ENCODE results near the gene SOD2.
"Not testable (repeated sequence)": the region's sequence is repeated elsewhere in the genome, so short reads cannot be mapped to it uniquely, and the experiment has no call there.

SOD2 gene

DNA sequence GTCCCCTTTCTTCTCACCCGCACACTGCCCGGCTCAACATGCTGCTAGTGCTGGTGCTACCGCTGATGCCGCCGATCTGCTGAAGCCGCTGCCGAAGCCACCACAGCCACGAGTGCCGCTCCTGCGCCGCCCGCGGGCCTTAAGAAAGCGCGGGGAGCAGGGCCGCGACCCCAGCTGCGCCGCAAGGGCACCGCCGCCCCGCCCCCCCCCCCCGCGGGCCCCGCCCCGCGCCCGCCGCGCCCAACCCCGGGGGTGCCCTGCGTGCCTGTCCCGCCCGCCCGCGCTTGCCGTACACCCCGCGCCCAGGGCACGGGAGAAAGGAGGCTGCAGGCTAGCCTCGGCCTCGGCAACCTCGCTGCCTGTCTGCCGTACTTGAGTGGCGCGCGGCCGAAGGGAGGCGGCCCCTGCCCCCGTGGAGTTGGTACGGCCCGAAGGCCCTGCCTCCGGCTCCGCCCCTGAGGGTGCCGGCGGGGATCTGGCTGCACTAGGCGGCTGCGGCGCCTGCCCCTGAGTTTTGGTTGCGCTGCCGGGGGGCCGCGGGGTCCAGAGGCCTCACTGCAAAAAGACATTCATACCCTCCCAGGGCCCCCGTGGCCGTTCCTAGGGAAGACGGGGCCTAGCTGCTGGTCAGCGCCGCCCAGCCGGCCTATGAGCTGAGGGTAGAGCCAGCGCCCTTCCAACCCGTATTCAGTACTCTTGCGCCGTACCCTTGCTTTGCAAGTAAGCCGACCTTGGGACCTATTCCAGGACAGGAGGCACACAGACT, at the start of gene SOD2:
Gene SOD2 (minus strand): TSS at position 114 of the 766 bp plus-strand sequence. CDS start 74 bp downstream, at position 40.
- Histone ChIP-seq H3K4me3 (peak within 1 kb of the TSS; percentile 75 to 96 (median 88)), H3K27ac (peak within 1 kb of the TSS; percentile 88 to 100 (median 97))

DNA sequence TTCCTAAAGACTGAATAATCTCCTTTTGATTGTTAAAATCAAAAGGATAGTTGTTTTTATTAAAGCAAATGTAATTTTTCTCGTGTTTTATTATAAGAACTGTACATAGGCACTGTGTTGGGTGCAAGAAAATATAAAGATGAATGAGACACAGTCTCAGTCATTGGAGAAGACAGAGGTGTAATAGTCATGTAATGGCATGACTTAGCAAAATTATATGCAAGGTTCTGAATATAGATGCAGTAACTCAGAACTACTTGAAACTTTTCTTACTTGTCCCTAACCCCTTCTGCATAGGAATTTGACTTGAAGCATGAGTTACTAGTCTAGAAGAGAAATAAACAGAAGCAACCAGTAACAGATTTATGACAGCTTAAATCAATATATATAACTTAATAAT, 49.1 kb upstream of the SOD2 start:
- H3K4me3 ChIP-seq = no peak overlapping the region

DNA sequence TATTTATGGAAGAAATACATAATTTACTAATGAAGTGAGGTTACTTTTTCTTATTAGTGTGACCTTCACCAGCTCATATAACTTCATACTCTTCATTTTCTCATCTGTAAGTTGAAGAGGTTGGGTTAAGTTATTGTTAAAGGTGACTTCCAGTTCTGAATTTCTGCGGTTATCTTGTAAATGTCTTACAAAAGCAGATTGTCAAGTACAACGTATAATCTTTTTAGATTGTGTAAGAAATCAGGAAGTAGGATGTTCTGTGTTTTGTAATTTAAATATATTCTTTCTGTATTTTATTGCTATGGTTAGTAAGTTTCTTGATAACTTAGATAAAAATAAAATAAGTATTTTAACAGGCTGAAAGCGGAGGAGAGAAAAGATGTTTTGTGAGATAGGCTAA, 46.3 kb upstream of the SOD2 start:
- no peak overlapping the region for H3K27ac ChIP-seq

More for the DNA sequence above, 49.1 kb upstream of the SOD2 start:
- no peak overlapping the region for H3K27ac ChIP-seq

DNA sequence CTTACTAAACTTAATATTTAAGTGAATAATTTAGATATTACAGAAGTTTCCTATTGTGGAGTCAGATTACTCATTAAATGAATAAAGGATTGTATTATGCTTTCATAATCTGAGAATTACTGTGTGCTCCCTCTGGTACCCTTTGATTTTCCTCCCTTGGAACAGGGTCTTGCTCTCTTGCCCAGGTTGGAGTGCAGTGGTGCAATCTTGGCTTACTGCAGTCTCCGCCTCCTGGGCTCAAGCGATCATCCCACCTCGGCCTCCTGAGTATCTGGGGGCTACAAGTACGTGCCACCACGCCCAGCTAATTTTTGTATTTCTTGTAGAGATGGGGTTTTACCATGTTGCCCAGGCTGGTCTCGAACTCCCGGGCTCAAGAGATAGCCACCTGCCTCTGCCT, 43.9 kb upstream of the SOD2 start:
- H3K27ac ChIP-seq = no peak overlapping the region

More for the DNA sequence above, 46.3 kb upstream of the SOD2 start:
- no peak overlapping the region for H3K4me3 ChIP-seq

DNA sequence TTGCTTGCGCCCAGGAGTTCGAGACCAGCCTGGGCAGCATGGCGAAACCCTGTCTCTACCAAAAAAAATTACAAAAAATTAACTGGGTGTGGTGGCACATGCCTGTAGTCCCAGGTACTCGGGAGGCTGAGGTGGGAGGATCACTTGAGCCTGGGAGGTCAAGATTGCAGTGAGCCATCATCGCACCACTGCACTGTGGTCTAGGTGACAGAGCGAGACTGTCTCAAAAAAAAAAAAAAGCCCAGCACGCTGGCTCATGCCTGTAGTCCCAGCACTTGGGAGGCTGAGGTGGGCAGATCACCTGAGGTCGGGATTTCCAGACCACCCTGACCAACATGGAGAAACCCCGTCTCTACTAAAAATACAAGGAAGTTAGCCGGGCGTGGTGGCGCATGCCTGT, 40.4 kb upstream of the SOD2 start:
- not testable (repeated sequence) for H3K27ac ChIP-seq, H3K4me3 ChIP-seq

More for the DNA sequence above, 43.9 kb upstream of the SOD2 start:
- H3K4me3 ChIP-seq = no peak overlapping the region

DNA sequence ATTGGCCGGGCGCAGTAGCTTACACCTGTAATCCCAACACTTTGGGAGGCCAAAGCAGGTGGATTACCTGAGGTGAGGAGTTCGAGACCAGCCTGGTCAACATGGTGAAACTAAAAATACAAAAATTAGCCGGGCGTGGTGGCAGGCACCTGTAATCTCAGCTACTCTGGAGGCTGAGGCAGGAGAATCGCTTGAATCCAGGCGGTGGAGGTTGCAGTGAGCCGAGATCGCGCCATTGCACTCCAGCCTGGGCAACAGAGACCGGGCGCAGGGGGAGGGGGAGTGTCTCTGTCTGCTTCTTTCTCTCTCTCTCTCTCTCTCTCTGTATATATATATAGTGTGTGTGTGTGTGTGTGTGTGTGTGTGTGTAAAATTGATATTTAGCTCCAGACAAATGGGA, 39.5 kb upstream of the SOD2 start:
- H3K27ac ChIP-seq, H3K4me3 ChIP-seq: not testable (repeated sequence)

DNA sequence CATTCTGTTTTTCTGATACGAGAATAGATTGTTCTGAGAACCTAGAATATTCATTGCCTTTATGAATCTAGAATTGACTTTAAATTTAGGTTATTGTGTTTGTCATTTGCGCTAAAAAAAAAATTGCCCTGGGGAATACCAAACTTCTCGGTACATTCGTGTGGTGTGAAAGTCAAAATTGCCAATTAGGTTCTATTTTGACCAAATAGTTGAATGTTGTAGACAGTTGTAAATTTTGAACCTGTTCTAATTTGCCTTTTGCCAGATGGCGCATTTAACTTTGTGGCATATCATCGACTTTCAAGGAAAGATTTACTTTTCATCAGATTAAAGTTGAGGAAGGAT, 37.3 kb upstream of the SOD2 start:
- Histone ChIP-seq H3K27ac (no peak overlapping the region), H3K4me3 (peak overlapping the region in 1 of 7 experiments; percentile 97)

DNA sequence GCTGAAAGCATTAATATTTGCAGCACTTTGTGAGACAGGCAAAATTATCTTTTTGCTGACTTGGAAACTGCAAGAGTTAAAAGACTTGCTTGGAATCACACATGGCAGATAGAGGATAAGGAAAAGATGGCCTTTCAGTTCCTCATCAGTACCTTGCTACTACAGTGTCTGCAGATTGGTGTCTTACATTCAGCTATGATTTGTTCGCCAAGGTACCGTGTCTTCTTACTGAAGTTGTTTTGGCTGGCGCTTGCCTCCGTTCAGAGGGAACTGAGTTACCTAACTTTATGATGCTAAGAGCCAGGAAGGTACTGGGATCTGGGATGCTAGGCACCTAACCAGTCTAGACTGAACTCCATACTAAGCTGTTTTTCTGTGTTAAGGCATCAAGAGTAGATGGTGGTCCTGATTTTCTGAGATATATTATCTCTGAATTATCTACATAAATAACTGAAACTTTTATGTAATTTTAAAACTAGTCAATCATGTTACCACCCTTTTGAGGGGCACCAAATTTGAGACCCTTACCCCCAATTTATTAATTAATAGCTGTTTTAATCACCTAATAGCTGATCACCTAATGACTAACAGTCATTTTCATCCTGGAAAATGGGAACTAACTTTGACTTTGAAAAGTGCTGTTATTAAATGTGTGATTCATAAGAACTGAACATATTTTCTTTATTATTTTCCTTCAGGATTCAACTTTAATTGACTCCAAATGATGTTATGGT, 36.7 kb upstream of the SOD2 start:
- peak overlapping the region in 5 of 7 experiments; percentile 11 to 99 (median 97) for H3K4me3 ChIP-seq
- peak overlapping the region in 8 of 21 experiments; percentile 13 to 99 (median 50) for H3K27ac ChIP-seq

DNA sequence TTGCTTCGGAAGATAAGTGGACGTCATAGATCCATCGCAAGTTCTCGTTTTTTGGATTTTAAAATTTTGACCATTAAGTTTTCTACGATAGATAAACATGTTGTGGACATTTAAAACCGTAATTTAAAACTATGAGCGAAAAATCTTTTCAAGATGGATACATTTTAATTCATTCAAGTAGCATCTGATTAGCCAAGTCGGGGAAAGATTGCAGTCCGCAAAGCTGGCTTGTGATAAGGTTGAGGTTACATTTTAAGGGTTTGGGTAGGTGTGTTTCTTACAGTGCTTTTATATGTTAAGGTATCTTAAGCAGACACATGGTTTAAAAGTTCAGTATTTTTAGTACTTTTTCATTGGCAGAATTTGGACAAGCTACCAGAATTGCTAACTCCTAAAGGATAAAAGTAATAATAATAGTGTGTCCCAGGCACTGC, 35.5 kb upstream of the SOD2 start:
- Histone ChIP-seq H3K27ac (peak overlapping the region in 19 of 21 experiments; percentile 94 to 100 (median 98)), H3K4me3 (peak overlapping the region; percentile 64 to 99 (median 93))

DNA sequence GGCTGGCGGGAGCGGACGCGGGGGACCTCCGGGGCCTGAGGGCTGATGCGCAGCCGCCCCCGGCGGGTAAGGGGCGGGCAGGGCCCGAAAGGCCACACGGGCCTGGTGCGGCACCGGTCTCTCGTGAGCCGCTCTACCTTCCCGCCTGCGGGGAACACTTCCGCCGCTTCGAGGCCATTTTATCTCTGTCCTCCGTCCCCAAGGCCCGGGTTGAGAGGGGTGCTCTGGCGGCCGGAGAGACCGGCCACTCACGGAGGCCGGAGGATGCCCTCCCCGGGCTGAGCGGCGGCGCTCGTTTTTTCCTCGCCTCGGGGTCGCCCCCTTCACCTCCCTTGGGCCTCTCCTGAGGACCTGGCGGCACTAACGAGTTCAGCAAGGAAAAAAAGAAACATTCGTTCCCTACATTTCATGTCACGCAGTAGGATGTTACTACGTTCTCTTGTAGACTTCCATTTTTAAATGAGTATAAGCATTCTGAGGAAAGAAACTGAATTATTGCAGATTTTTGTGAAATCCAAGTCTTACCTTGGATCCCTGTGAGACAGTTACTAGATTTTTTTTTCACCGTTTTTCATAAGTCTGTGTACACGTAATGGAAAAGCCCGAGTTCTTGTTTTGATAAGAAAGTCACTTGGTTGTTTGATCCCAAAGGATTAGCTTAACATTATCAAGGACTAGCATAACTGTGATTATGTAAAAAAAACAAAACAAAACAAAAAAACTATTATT, 34.8 kb upstream of the SOD2 start:
- Histone ChIP-seq H3K27ac (peak overlapping the region; percentile 94 to 100 (median 99)), H3K4me3 (peak overlapping the region; percentile 64 to 99 (median 93))

DNA sequence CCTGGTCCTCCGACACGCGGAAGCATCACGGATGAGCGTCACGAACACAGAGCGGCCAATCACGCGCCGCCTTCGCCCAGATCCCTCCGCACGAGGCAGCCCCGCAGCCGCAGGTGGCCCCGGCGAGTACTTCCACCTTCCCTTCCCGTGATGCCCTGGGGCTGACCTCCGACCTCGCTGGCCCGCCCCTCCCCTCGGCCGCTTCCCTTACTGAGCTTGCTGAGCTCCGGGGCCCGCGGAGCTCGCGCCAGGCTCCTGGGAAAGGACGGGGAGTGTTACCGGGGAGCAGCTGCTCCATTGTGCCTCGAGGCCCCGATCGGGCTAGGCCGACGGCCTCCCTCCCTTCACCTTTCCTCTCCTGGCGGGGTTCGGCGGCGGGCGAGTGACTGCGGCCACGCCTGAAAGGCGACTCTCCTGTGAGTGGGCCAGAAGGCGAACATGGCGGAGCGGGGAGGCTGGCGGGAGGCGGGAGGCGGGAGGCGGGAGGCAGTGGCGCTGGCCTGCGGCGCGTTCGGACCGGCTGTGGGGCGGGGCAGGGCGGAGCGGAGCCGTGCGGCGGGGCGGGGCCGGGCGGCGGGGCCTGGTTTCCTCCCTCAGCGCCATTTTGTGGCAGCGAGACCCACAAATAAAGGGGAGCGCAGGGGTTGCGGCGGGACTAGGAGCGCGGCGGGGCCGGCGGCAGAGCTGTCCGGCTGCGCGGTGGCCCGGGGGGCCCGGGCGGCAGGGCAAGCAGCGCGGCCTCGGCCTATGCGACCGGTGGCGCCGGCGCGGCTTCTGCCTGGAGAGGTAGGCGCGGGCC, 34.1 kb upstream of the SOD2 start, which contains the start of gene WTAP:
Gene WTAP (plus strand): TSS at position 589 of the 799 bp plus-strand sequence. CDS start 8,760 bp downstream, outside the sequence.
- peak within 1 kb of the TSS; percentile 94 to 100 (median 99) for H3K27ac ChIP-seq
- peak within 1 kb of the TSS; percentile 64 to 99 (median 93) for H3K4me3 ChIP-seq

DNA sequence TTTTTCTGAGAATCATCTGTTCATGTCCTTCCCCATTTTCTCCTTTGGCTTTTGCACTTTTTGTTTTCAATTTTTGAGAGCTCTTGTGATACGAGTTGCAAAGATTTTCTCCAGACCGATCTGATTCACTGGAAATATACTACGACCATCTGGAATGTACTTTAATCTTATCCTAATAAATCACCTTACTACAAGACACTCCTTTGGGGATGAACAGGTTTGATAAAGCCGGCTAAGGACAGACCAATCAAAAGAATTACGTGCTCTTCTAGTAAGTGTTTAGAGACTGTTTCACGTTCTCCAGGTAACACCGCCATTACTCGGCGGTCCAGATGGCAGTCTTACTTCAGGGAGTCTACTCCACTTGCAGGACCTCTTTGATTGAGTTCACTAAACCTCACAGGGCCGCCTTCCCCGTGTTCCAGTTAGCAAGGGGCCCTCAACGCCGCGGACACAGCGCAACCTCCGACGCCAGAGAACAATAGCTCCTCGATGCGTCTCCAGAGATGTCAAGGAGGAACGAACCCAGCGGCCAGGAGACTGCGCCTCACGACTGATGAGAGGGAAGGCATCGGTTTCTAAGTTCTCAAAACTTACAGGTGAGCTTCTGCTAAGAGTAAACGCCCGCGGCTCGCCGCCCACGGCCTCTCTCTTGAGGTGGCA, 33.3 kb upstream of the SOD2 start:
- H3K27ac ChIP-seq = peak overlapping the region; percentile 94 to 100 (median 99)
- peak overlapping the region; percentile 64 to 99 (median 93) for H3K4me3 ChIP-seq

DNA sequence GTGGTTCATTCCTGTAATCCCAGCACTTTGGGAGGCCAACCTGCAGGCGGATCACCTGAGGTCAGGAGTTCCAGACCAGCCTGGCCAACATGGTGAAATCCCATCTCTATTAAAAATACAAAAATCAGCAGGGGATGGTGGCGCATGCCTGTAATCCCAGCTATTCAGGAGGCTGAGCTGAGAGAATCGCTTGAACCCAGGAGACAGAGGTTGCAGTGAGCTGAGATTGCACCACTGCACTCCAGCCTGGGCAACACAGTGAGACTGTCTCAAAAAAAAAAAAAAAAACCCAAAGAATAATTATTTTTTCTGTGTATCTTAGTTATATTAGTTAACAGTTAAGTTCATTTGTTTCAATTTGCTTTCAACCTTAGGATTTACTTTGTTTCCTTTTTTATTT, 32.2 kb upstream of the SOD2 start:
- H3K27ac ChIP-seq, H3K4me3 ChIP-seq: not testable (repeated sequence)

DNA sequence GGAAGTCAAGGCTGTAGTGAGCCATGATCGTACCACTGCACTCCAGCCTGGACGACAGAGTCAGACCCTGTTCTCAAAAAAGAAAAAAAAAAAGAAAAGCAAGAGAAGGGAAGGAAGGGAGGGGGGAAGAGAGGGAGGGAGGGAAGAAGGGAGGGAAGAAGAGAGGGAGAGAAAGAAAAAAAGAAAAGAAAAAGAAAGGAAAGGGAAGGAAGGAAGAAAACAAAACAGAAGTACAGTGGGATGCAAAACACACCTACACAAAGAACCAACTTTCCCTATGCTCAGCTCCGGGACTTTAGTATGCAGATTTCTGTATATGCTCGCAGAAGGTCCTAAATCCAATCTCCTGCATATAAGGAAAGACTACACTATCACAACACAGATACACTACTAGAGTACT, 31.7 kb upstream of the SOD2 start:
- Histone ChIP-seq H3K4me3 (no peak overlapping the region), H3K27ac (no peak overlapping the region)

DNA sequence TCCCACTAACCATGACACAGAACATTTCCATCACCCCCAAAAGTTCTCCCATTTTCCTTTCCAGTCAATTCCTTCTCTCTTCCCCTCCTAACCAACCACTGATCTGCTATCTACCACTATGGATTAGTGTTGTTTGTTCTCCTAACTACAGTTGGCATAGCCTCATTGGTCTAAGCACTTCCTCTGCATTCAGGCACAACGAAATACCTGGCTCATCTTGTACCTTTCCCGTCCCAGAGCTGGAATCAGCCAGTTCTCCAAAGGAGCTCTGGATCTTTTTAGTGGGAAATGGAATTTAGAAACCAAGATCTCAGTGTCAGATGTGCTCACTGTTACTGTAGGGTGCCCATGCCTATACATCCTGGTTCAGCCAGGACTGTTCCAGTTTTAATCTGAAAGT, 30.2 kb upstream of the SOD2 start:
- no peak overlapping the region for H3K4me3 ChIP-seq
- no peak overlapping the region for H3K27ac ChIP-seq

DNA sequence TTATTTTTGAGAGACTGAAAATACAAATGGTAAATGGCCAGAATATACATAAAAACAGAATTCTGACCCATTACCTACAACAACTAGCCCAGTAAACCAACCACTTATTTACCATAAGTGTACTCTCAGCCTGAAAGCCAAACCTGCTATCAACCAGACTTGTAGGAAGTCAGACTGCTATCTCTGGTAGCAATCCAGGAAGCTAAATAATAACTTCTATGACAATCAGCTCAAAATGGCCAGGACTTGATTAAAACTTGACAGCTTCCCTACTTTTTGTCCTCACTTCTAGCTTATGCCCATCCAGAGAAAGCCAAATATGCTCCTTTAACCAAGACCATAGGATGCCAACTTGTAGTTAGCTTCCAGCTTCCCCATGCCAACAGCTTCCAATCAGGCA, 29.6 kb upstream of the SOD2 start:
- Histone ChIP-seq H3K4me3 (no peak overlapping the region), H3K27ac (no peak overlapping the region)

DNA sequence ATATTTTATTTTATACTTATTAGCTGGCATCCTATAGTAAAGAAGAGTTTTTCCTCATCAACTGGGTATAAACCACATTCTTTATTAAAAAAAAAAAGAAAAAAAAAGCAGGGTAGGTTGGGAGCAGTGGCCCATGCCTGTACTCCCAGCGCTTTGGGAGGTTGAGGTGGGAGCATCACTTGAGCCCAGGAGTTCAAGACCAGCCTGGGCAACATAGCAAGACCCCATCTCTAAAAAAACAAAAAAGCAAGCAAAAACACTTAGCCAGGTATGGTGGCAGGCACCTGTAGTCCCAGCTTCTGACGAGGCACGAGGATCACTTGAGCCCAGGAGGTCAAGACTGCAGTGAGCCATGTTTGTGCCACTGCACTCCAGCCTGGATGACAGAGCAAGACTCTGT, 28.9 kb upstream of the SOD2 start:
- not testable (repeated sequence) for H3K4me3 ChIP-seq, H3K27ac ChIP-seq

DNA sequence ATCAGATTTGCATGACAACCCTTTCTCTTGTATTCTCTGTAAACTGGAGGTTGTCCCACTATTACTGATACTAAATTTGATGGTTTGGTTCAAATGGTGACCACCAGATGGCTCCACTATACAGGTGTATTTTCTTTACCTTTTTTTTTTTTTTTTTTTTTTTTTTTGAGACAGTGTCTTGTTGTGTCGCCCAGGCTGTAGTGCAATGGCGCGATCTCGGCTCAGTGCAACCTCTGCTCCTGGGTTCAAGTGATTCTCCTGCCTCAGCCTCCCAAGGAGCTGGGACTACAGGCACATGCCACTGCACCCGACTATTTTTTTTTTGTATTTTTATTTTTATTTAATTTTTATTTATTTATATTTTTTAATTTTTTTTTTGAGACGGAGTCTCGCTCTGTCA, 27.7 kb upstream of the SOD2 start:
- H3K4me3 ChIP-seq = no peak overlapping the region

DNA sequence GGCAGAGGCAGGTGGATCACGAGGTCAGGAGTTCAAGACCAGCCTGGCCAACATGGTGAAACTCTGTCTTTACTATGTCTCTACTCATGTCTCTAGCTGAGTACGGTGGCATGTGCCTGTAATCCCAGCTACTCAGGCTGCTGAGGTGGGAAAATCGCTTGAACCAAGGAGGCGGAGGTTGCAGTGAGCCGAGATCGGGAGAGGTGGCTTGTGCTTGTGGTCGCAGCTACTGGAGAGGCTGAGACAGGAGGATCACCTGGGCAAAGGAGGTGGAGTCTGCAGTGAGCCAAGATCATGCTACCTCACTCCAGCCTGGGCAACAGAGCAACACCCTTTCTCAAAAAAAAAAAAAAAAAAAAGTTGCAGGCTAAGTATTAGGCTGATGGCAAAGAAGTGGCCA, 26.2 kb upstream of the SOD2 start:
- H3K27ac ChIP-seq = peak overlapping the region in 5 of 21 experiments; percentile 12 to 86 (median 38)
- no peak overlapping the region for H3K4me3 ChIP-seq

More for the DNA sequence above, 27.7 kb upstream of the SOD2 start:
- no peak overlapping the region for H3K27ac ChIP-seq
